Caco-2 (cell line): ENCODE results near the gene METTL21A. TPM values are rescaled to one million over a fixed set of nuclear protein-coding genes. Genes with fewer than 3 reads are reported as not detected.

Source experiments
- BruUV-seq: library from RNA; stranded (reverse); fragments of 400-500 nt; replicated peaks from 2 replicates; lab custom pipeline; 2021; lab: Mats Ljungman, UMichigan
- CTCF ChIA-PET: fragments of 300-600 bp; sonication (Branson Sonifier 250); formaldehyde crosslinking; loops from one replicate; lab custom pipeline; 2022; ENCODE audit warnings: antibody characterized with exemption; lab: Charles Lee
- POLR2A ChIA-PET: fragments of 300-600 bp; sonication (Branson Sonifier 250); formaldehyde crosslinking; loops from one replicate; lab custom pipeline; 2022; ENCODE audit warnings: antibody characterized with exemption; lab: Charles Lee
- DNase-seq, 2 experiments: peaks; one replicate each; pipeline versions ENCODE4 v3.0.0 to v3.0.0-alpha.2; 2020 to 2022
- H3K27me3 ChIP-seq: replicated peaks from 2 replicates; pipeline ENCODE4 v1.6.0; 2011; ENCODE audit warnings: low read length; ENCODE audit not compliant: control insufficient read depth, insufficient read depth
- H3K36me3 ChIP-seq: 2 replicates; pipeline ENCODE4 v1.5.1; 2011; ENCODE audit warnings: low read length; ENCODE audit not compliant: control insufficient read depth, insufficient read depth
- H3K4me1 ChIP-seq: fragments of 250-450 bp; sonication (Bioruptor Pico); 2 replicates; pipeline ENCODE4 v1.5.1; 2020; ENCODE audit warnings: mild to moderate bottlenecking
- H3K4me3 ChIP-seq: 2 replicates; pipeline ENCODE4 v1.5.1; 2011; ENCODE audit warnings: low read depth, mild to moderate bottlenecking, control low read depth, low read length
- H3K9me3 ChIP-seq: fragments of 250-450 bp; sonication (Bioruptor Pico); 2 replicates; pipeline ENCODE4 v1.5.1; 2020; ENCODE audit warnings: mild to moderate bottlenecking, moderate library complexity
- H3K27ac Mint-ChIP-seq: one replicate; pipeline ENCODE4 v1.8.0; 2022; ENCODE audit warnings: mixed read lengths; ENCODE audit not compliant: unreplicated experiment
- H3K27me3 Mint-ChIP-seq: one replicate; pipeline ENCODE4 v1.8.0; 2022; ENCODE audit warnings: mixed read lengths; ENCODE audit not compliant: insufficient read depth, unreplicated experiment
- H3K36me3 Mint-ChIP-seq: one replicate; pipeline ENCODE4 v1.8.0; 2022; ENCODE audit warnings: mild to moderate bottlenecking, mixed read lengths; ENCODE audit not compliant: insufficient read depth, unreplicated experiment
- H3K4me1 Mint-ChIP-seq: one replicate; pipeline ENCODE4 v1.8.0; 2022; ENCODE audit warnings: low read depth, mixed read lengths; ENCODE audit not compliant: unreplicated experiment
- H3K4me3 Mint-ChIP-seq: one replicate; pipeline ENCODE4 v1.8.0; 2022; ENCODE audit warnings: mild to moderate bottlenecking, moderate library complexity, mixed read lengths; ENCODE audit not compliant: unreplicated experiment
- H3K9me3 Mint-ChIP-seq: one replicate; pipeline ENCODE4 v1.8.0; 2022; ENCODE audit warnings: mixed read lengths; ENCODE audit not compliant: unreplicated experiment
- intact Hi-C: fragments of 100-400 bp; cut with micrococcal nuclease; formaldehyde crosslinking; loops from one replicate; pipeline ENCODE4 v1.10.0; 2022; ENCODE audit not compliant: unreplicated experiment
- total RNA-seq: library from RNA; stranded (reverse); gene quantifications from 2 replicates; pipeline ENCODE4 v1.2.3, GENCODE V29; 2022
- TF ChIP-seq, protein P1 (sequence below), 2 experiments: fragments of 200-600 bp in 1 of 2; IDR thresholded peaks; 1 replicate in 1 of 2; 2 replicates in 1 of 2; pipeline versions ENCODE4 v1.5.1 to v1.8.0; 2011 to 2022; ENCODE audit warnings: antibody characterized with exemption in 1 of 2, control low read depth in 1 of 2, inconsistent platforms in 1 of 2, low read depth in 1 of 2, low read length in 1 of 2, mild to moderate bottlenecking in 1 of 2, moderate library complexity in 1 of 2; ENCODE audit not compliant: insufficient read depth in 1 of 2, severe bottlenecking in 1 of 2, unreplicated experiment in 1 of 2

METTL21A gene
- total RNA-seq, 1 experiment from 2014 or later, result 31.0 TPM

DNA sequence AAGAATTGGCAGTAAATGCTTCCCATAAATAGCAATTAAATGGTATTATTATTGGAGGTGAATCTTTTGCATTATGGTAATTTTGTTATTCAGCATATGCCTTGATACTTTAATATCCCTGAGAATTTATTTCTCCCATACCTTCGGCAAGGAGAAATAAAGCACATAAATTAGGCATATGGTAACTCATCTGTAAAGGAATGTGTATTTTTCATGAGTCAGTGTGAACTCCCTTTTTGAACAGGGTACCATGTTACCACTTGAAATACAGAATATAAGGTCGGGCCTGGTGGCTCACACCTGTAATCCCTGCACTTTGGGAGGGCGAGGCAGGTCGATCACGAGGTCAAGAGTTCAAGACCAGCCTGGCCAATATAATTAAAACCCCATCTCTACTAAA is 18.4 kb downstream of the METTL21A start:
- no peaks in the 10 kb centered on the region for H3K27me3 Mint-ChIP-seq
- peaks cover 17% of the 10 kb centered on the region for H3K36me3 Mint-ChIP-seq
- H3K4me3 Mint-ChIP-seq, result no peak overlapping the region
- ChIA-PET CTCF (no interaction called here), POLR2A (no interaction called here)
- no peaks in the 10 kb centered on the region for H3K27me3 ChIP-seq
- intact Hi-C loops, result no loop called here
- no peaks in the 10 kb centered on the region for H3K9me3 Mint-ChIP-seq
- no peaks in the 10 kb centered on the region for H3K4me1 Mint-ChIP-seq
- DNase-seq, result no peak
- no peak overlapping the region for H3K27ac Mint-ChIP-seq
- no peaks in the 10 kb centered on the region for H3K4me1 ChIP-seq
- BruUV-seq, result no TSS peak
- H3K4me3 ChIP-seq, result no peak overlapping the region
- H3K9me3 ChIP-seq, result no peaks in the 10 kb centered on the region
- TF ChIP-seq, protein P1, sequence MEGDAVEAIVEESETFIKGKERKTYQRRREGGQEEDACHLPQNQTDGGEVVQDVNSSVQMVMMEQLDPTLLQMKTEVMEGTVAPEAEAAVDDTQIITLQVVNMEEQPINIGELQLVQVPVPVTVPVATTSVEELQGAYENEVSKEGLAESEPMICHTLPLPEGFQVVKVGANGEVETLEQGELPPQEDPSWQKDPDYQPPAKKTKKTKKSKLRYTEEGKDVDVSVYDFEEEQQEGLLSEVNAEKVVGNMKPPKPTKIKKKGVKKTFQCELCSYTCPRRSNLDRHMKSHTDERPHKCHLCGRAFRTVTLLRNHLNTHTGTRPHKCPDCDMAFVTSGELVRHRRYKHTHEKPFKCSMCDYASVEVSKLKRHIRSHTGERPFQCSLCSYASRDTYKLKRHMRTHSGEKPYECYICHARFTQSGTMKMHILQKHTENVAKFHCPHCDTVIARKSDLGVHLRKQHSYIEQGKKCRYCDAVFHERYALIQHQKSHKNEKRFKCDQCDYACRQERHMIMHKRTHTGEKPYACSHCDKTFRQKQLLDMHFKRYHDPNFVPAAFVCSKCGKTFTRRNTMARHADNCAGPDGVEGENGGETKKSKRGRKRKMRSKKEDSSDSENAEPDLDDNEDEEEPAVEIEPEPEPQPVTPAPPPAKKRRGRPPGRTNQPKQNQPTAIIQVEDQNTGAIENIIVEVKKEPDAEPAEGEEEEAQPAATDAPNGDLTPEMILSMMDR (IDR thresholded peaks at IDR 0.05; ENCODE audit: insufficient read depth in 1 of 2, low read depth in 1 of 2, low read length in 1 of 2, severe bottlenecking in 1 of 2, unreplicated experiment in 1 of 2), result no peak
- H3K36me3 ChIP-seq, result no peaks in the 10 kb centered on the region; the same call in 1 of the 2 replicates

DNA sequence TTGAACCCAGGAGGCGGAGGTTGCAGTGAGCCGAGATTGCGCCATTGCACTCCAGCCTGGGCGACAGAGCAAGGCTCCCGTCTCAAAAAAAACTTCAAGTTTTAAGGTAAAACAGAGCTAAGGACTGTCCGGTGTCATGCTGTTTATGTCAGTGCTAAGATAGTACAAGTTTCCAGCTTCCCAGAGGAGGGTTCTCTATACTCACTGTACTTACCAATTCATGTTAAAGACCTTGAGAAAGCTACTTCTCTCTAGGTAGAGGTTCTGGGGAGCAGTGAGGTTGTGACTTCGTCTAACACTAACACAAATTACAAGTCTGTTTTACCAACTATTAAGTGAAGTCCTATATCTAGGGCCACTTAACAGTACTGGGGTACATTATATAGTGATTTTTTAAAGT is 18.8 kb downstream of the METTL21A start:
- no TSS peak for BruUV-seq
- POLR2A ChIA-PET, result no interaction called here
- H3K4me1 Mint-ChIP-seq, result no peaks in the 10 kb centered on the region

DNA sequence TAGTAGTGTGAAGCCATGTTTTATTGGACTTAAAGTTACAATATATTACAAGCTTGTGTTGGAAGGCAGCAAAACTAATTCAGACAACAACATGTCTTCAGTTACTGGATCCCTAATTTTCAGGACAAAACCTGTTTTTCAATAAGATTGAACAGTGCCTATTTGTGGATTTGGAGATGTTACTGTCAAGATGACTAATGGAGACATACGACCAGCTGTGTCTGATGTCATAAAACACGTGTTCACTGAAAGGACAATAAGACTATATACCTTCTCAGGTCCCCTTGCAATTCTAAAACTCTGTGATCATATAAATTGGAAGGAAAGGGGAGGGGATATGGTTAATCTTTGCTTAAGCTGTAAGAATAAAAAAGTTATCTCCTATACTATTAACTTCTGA is 21.7 kb downstream of the METTL21A start:
- Mint-ChIP-seq H3K27ac (no peak overlapping the region), H3K4me1 (no peaks in the 10 kb centered on the region), H3K4me3 (no peak overlapping the region), H3K36me3 (peaks cover 13% of the 10 kb centered on the region), H3K27me3 (no peaks in the 10 kb centered on the region), H3K9me3 (no peaks in the 10 kb centered on the region)
- BruUV-seq, result no TSS peak
- Histone ChIP-seq H3K4me1 (no peaks in the 10 kb centered on the region), H3K9me3 (no peaks in the 10 kb centered on the region), H3K36me3 (no peaks in the 10 kb centered on the region; the same call in 1 of the 2 replicates), H3K4me3 (no peak overlapping the region), H3K27me3 (no peaks in the 10 kb centered on the region)
- intact Hi-C loops, result no loop called here
- DNase-seq, result no peak
- ChIA-PET CTCF (no interaction called here), POLR2A (interaction anchor here (1.0 kb wide), 1 partner anchor 18 kb away, joined by 5 read pairs; no protein-coding TSS in a partner anchor)
- TF ChIP-seq, protein P1 (IDR thresholded peaks at IDR 0.05; ENCODE audit: insufficient read depth in 1 of 2, low read depth in 1 of 2, low read length in 1 of 2, severe bottlenecking in 1 of 2, unreplicated experiment in 1 of 2), result no peak

More for the DNA sequence above, 18.8 kb downstream of the METTL21A start:
- Mint-ChIP-seq H3K4me3 (no peak overlapping the region), H3K36me3 (peaks cover 17% of the 10 kb centered on the region), H3K27me3 (no peaks in the 10 kb centered on the region), H3K9me3 (no peaks in the 10 kb centered on the region), H3K27ac (no peak overlapping the region)
- no peaks in the 10 kb centered on the region for H3K4me1 ChIP-seq
- H3K9me3 ChIP-seq, result no peaks in the 10 kb centered on the region
- CTCF ChIA-PET, result no interaction called here
- intact Hi-C loops, result no loop called here
- no peak for DNase-seq
- no peaks in the 10 kb centered on the region; the same call in 1 of the 2 replicates for H3K36me3 ChIP-seq
- TF ChIP-seq, protein P1 (IDR thresholded peaks at IDR 0.05; ENCODE audit: insufficient read depth in 1 of 2, low read depth in 1 of 2, low read length in 1 of 2, severe bottlenecking in 1 of 2, unreplicated experiment in 1 of 2), result no peak
- no peaks in the 10 kb centered on the region for H3K27me3 ChIP-seq
- no peak overlapping the region for H3K4me3 ChIP-seq
